Measurements from ENCODE around the gene CADM2. TPM values are rescaled to one million over a fixed set of nuclear protein-coding genes. Genes with fewer than 3 reads are reported as not detected.

CADM2 gene
- polyA plus RNA-seq, 1 donor from 2014 or later, result 4.5 TPM

- H3K27me3 ChIP-seq (ENCODE audit: insufficient read depth, low read depth, low read length), result no peaks in the 10 kb centered on the region
- H3K27ac ChIP-seq (ENCODE audit: low read length), result no peak overlapping the region
- H2AFZ ChIP-seq (ENCODE audit: low read depth, low read length), result no peak overlapping the region
- H3K9me3 ChIP-seq (ENCODE audit: low read length), result no peaks in the 10 kb centered on the region
- TF ChIP-seq TAF1 (IDR thresholded peaks at IDR 0.05; ENCODE audit: low read depth) (no peak), EZH2 (IDR thresholded peaks at IDR 0.05; ENCODE audit: borderline replicate concordance, insufficient read depth, low read length, poor library complexity, severe bottlenecking) (no peak), RAD21 (conservative IDR thresholded peaks at IDR 0.05) (no peak), POLR2AphosphoS5 (IDR thresholded peaks at IDR 0.05) (no peak), CTCF (IDR thresholded peaks at IDR 0.05; ENCODE audit: poor library complexity, severe bottlenecking) (no peak), REST (IDR thresholded peaks at IDR 0.05; ENCODE audit: borderline replicate concordance) (no peak)
- no peaks in the 10 kb centered on the region for H3K36me3 ChIP-seq (ENCODE audit: insufficient read depth, low read length)
- H4K20me1 ChIP-seq (ENCODE audit: insufficient read depth), result no peaks in the 10 kb centered on the region
- H3K9ac ChIP-seq (ENCODE audit: low read length), result no peak overlapping the region
- H3K9me2 ChIP-seq (ENCODE audit: insufficient read depth, low read length), result no peaks in the 10 kb centered on the region
- H3K4me3 ChIP-seq (ENCODE audit: low read length), result no peak overlapping the region
- H3F3A ChIP-seq (ENCODE audit: insufficient read depth, low read length, poor library complexity, severe bottlenecking), result peaks cover 3% of the 10 kb centered on the region
- H3K4me2 ChIP-seq (ENCODE audit: low read length), result no peak overlapping the region
- H3K79me2 ChIP-seq (replicated peaks; ENCODE audit: insufficient read depth, low read length), result no peaks in the 10 kb centered on the region
Observed at GRCh38 chr3:84967767-84968581, 9.2 kb downstream of the CADM2 start.

GRCh38 chr3:84968701-84969235 is 10.0 kb downstream of the CADM2 start:
- Histone ChIP-seq H3K9ac (ENCODE audit: low read length) (no peak overlapping the region), H3K4me3 (ENCODE audit: low read length) (no peak overlapping the region)

More at GRCh38 chr3:84968701-84969235, 10.0 kb downstream of the CADM2 start:
- no peaks in the 10 kb centered on the region for H3K27me3 ChIP-seq (ENCODE audit: insufficient read depth, low read depth, low read length)
- no peaks in the 10 kb centered on the region for H3K9me2 ChIP-seq (ENCODE audit: insufficient read depth, low read length)
- H3K36me3 ChIP-seq (ENCODE audit: insufficient read depth, low read length), result no peaks in the 10 kb centered on the region
- H3K4me2 ChIP-seq (ENCODE audit: low read length), result no peak overlapping the region
- no peaks in the 10 kb centered on the region for H3K79me2 ChIP-seq (replicated peaks; ENCODE audit: insufficient read depth, low read length)
- H3K9me3 ChIP-seq (ENCODE audit: low read length), result no peaks in the 10 kb centered on the region
- H2AFZ ChIP-seq (ENCODE audit: low read depth, low read length), result no peak overlapping the region
- peaks cover 3% of the 10 kb centered on the region for H3F3A ChIP-seq (ENCODE audit: insufficient read depth, low read length, poor library complexity, severe bottlenecking)
- H4K20me1 ChIP-seq (ENCODE audit: insufficient read depth), result no peaks in the 10 kb centered on the region
- H3K27ac ChIP-seq (ENCODE audit: low read length), result no peak overlapping the region
- TF ChIP-seq EP300 (conservative IDR thresholded peaks at IDR 0.05; ENCODE audit: poor library complexity, severe bottlenecking) (no peak), RAD21 (conservative IDR thresholded peaks at IDR 0.05) (no peak), REST (IDR thresholded peaks at IDR 0.05; ENCODE audit: borderline replicate concordance) (no peak), SMC3 (conservative IDR thresholded peaks at IDR 0.05; ENCODE audit: poor library complexity) (no peak)

Data from neural cell (in vitro differentiated cells).